Dermis blood vessel endothelial cell (primary cell): ENCODE measurements around the gene LCK. TPM values are rescaled to one million over a fixed set of nuclear protein-coding genes. Genes with fewer than 3 reads are reported as not detected.

ENCODE experiments used
- DNase-seq: peaks from one replicate; pipeline ENCODE4 v3.0.0; 2010
- total RNA-seq: library from RNA; depleted of rRNA; stranded (reverse); fragments of >200 nt; gene quantifications from 2 replicates; pipeline ENCODE4 v1.2.3, GENCODE V29; 2014

The LCK gene
- total RNA-seq, result 0.09 and 0.17 TPM in 2 replicates

DNA sequence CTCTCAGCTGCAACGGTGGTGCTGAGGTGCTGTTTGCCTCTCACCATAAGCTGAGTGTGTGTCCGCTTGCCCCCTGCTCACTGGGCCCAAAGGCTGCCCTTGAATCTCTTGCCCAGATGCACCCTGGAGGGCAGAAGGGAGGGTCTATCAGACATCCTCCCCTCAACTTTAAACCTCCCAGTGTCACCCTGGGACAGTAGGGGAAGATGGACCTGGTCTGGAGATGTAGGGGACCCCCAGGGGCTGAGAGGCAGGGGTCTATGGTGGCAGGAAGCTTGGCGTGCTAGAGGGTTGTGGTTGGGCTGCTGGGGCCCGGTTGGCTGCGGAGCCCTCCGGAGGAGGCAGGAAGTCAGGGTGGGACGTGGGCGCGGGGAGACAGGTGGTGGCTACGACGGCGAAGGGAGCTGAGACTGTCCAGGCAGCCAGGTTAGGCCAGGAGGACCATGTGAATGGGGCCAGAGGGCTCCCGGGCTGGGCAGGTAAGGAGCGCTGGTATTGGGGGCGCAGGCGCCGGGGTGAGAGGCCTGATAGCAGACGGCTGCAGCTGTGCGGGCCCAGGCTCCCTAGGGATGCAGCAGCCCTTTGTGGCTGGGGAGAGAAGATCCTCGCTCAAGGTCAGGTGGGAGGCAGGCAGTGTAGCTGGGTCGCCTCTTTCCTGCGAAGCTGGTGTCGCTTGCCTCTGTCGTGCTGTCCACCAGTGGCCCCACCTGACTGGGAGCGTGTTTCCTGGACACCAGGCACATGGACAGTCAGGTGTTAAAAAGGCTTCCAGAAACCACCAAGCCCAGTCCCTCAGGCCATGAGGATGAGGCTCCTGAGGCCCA lies at the start of gene LCK:
TSS of gene LCK (plus strand) at position 373 of the 824 bp plus-strand sequence. CDS start 23,065 bp downstream, outside the sequence.
- no peak for DNase-seq

DNA sequence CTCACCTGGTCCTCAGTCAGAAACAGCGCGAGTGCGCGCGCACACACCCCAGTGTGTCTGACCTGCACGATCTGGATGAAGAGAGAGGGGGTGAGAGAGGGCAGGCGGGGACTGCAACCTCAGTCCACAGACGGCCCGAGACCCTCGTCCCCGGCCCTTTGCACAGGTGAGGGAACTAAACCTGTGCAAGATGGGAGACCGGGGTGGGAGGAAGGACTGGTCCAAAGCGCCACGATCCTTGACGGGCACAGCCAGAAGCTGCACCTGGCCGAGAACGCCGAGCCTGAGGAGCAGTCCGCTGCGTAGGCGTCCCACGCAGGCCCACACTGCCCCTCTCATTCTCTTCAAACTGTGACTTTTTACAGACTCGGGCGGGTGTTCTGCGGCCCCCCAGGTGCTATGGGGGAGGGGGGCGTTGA lies 46.1 kb upstream of the LCK start:
- no peak for DNase-seq

DNA sequence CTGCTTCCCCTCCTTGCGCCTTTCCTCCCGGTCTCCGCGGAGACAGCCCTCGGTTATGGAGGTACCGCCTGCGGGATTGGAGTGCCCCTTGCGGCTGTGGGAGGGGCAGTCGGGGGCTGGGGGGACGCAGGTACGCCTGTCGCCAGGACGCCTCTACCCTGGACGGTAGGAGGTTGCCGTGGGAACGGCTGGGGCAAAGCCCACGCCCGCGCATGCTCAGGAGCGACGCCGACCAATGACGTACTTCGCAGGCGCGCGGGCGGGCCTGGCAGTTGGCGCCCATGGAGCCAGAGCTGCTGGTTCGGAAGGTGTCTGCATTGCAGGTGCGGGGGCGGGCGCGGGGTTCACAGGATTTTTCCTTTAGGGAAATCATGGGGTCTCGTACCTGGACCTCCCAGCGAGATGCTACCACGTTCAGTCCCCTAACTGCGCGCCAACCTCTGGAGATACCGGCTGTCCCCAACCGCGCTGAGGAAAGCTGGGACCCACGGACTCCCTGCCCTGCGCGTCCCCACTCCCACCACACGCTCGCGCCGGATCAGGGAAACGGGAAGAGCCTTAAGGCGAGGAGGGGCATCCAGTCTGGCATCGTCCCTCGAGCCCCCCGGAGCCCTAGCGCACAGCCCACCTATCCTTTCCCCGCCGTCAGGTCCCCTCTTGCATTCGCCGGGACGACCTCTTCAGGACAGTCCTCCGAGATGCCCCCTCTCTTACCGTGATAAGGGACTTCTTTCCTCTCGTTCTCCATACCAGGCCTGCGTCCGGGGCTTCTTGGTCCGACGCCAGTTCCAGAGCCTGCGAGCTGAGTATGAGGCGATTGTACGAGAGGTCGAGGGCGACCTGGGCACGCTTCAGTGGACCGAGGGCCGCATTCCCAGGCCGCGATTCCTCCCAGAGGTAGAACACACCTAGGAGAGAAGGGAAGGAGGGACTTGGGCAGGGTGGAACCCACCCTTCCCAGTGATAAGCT lies 45.4 kb upstream of the LCK start, which contains the start of gene IQCC:
TSS of gene IQCC (plus strand) at position 271 of the 970 bp plus-strand sequence. CDS start at position 282, 11 bp downstream.
- DNase-seq, result peak; percentile 90

DNA sequence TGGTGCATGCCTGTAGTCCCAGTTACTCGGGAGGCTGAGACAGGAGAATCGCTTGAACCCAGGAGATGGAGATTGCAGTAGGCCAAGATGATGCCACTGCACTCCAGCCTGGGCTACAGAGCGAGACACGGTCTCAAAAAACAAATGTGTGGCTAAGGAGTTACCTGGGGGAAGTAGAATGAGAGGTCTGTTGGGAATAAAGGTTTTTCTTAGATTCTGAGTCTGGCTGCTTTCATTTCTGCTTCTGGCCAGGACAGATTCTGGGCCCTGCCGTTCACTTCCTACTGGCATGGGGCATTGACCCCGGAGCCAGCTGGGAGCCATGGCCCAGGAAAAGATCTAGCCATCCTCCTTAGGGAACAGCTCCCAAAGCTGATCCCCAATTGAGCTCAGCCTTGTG lies 42.6 kb upstream of the LCK start:
- no peak for DNase-seq

DNA sequence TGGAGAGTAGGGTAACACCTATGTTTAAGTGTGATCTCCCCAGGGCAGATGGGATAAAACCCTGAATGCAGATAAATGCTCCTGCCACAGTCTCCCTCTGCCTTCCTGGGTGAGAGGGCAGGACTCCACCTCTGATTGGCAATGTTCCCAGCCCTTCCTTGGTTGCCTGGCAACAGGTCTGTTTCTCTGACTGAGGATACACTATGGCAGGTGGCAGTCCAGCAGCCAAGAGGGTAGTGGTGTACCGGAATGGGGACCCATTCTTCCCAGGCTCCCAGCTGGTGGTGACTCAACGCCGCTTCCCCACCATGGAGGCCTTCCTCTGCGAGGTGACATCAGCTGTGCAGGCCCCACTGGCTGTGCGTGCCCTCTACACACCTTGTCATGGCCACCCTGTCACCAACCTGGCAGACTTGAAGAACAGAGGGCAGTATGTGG lies 42.2 kb upstream of the LCK start, which contains the start of gene DCDC2B:
TSS of gene DCDC2B (plus strand) at position 199 of the 438 bp plus-strand sequence. CDS start at position 204, 5 bp downstream.
- DNase-seq, result peak; percentile 59

DNA sequence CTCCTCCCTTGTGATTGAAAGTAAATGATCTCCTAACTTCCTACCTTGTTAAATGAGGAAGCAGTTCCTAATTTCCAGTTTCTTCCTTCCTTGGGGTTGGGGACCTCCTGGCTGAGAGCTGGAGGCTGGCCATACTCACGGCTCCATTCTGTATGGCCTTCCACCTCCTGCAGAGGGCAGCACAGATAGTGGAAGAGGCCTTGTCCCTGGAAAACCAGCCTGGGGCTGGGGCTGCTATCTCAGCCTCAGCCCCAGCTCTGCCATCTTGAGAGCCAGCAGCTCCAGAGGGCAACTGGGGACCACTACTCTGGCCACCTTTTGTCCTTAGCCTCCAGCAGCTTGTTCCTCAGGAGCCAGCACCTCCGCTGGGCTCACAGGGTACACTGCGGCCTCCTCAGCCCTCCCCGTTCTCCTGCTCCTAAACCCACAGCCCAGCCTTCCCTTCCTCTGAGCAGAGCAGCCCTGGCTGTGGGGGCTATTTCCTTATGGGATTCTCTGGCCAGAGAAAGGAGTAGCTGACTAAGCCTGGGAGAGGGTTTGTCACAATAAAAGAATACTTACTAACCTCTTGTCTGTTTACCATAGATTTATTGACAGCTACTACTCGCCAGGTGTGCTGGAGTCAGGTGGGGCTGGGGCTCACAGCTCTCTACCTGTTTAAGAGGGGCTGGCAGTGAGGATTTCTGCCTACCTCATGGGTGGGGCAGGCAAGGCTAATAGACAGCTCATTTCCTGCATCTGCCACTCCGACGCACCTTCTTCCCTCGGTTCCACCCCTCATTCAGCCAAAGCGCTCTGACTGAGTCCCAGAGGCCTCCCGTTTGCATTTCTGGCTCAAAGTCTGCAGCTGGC lies 35.2 kb upstream of the LCK start:
- DNase-seq, result peak; percentile 89

DNA sequence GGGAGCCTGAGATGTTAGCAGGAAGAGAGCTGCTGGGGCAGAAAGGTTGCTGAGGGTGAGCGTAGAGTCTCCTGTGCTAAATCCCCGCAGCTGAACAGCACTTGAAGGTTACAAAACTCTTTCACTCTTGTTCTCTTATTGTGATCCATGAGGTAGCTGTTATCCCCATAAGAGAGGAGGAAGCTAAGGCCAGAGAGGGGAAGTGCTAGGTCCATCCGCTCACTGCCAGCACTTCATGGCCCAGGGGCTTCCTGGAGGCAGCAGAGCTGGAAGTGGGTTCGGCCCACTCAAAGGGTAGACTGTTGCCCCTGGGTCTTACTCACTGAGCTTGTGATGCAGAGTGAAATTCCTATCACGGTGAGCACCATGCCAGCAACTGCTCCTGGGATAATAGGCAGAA lies 34.5 kb upstream of the LCK start:
- DNase-seq, result no peak

DNA sequence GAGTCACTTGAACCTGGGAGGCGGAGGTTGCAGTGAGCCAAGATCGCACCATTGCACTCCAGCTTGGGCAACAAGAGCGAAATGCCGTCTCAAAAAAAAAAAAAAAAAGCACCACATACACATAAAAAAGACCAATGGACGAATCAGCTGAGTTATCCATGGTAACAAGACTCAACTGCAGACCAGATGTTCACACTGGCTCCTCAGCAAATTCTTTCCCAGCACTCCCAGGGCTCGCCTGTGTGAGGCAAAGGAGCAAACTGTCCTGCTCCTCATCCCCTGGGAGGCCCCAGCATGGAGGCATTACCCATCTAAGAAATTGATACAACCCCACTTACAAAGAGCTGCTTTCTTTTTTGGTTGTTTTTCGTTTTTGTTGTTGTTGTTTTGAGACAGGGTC lies 32.0 kb upstream of the LCK start:
- no peak for DNase-seq

DNA sequence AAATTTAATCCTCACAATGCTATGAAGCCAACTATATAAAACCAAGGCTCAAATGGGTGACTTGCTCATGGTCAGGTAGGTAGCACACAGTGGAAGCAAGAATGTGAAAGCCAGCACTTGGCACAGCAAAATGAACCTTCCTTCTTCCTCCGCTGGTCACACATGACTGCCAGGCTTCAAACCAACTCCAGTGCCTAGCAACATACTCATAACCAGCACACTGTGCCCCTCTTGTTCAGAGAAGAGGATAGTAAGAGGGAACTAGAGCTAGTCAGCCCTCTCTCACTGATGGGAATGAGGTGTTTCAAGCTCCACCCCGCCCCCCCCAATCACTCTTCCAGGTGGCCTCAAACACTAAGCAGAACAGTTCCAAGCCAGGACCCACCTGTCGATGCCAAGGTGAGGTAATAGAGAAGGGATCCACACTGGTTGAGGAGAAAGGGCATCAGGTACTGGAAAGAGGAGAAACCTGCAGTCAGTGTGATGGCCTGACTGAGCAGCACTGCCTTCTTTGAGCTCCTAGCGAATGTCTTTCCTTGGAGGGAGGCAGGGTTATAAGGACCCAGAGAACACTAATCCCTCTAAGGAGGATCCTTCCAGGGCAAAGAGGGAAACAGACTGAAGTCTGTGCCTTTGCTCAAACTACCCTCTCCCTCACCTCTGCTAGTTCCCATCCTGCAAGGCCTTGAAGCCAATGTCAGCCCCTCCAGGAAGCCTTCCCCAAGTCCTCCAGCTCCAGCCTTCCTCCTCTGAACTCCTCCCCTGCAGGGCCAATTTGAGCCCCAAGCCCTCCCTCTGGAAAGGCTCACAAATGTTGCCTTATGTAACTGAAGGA lies 30.1 kb upstream of the LCK start:
- DNase-seq, result no peak

DNA sequence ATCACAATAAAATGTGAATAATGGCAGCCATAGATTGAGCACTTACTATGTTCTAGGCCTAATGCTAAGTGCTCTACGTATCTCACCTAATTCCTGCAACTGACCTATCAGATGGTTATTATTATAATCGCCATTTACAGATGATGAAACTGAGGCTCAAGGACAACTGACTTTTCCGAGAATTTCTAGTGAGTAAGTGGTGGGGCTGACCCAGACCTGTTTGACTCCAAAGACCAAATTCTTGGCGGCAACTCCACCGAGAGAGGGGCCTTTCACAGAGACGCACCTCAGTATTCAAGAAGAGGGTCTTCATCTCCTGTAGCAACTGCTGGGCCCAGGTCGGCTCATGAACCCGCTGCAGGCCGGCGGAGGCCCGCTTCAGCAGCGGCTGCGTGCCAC lies 29.5 kb upstream of the LCK start:
- no peak for DNase-seq

DNA sequence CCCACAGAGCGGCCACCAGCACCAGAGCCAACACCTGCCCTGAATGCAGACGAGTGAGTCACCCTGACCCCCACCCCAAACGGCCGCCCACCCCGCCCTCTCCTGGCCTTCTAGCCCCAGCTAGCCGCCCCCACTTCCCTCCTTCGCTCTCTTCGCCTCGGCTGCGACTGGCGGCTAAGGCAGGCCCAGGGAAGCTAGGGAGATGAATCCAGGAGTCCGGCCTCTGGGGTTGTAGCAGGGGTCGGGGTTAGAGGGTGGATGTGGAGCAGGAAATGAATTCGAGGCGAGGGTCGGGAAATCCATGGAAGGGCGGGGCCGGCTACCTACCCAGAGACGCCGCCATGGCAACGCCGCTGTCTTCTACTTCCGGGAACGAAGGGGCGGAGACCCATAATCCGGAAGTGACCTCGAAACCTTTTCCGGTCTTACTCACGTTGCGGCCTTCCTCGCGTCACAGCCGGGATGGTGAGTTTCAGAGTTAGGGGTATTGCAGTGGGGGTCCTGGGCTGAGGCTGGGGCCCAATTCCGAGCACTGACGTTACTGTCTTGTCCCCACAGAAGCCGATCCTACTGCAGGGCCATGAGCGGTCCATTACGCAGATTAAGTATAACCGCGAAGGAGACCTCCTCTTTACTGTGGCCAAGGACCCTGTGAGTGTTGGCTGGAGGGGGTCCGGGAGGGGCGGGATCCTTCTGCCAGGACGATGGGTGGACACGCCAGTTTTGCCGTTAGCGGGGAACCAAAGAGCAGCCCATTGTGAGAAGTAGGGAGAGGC lies 28.9 kb upstream of the LCK start, which contains the start of the genes EIF3I and TMEM234:
TSS of gene EIF3I (plus strand) at position 428 of the 776 bp plus-strand sequence. CDS start at position 463, 35 bp downstream.
TSS of gene TMEM234 (minus strand) at position 374 of the 776 bp plus-strand sequence. CDS start at position 343, 31 bp downstream.
- peak; percentile 94 for DNase-seq

DNA sequence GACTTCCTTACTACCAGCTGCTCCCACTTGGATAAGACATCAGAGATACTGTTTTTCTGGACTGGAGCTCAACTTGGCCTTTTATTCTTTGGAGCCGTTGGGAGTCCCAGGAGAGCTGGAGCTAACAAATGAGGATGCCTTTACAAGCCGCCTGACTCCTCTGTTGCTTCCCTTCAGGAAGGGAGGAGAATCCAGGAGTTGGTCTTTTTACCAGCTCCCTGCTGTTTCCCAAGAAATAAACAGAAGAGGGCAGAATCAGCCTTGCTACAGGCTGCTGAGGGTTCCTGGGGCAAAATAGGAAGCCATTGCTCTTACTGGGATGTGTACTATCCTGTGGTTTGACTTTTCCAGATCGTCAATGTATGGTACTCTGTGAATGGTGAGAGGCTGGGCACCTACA lies 27.4 kb upstream of the LCK start:
- DNase-seq, result peak; percentile 84

DNA sequence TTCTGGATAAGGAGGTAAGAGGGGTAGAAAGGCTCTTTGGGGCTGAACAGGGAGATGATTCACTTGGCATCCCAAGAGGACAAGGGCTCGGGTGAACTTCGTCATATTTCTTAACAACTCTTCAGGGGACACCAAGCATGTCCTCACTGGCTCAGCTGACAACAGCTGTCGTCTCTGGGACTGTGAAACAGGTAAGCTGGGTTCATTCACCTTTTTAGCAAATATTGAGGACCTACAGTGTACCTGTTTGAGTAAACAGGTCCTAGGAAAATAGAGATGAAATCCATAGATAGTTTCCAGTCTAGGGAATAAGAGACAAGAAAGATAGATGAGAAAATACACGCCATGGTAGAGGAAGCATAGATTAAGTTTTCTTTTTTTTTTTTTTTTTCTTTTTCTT lies 26.8 kb upstream of the LCK start:
- no peak for DNase-seq

DNA sequence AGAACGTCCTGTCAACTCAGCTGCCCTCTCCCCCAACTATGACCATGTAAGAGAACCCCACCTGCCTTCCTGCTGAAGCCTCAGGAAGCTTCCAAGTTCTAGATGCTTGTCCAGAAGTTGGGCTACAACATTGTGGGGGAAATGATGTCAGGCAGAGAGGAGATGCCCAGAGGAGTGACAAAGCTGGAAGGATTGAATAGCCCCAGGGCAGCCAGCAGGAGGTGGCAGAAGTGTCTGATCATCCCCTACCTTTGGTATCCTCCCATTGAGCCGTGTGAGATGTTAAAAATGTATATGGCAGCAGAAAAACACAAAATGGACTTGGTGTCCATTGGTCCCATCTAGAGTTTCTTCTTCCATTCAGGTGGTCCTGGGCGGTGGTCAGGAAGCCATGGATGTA lies 22.3 kb upstream of the LCK start:
- no peak for DNase-seq

DNA sequence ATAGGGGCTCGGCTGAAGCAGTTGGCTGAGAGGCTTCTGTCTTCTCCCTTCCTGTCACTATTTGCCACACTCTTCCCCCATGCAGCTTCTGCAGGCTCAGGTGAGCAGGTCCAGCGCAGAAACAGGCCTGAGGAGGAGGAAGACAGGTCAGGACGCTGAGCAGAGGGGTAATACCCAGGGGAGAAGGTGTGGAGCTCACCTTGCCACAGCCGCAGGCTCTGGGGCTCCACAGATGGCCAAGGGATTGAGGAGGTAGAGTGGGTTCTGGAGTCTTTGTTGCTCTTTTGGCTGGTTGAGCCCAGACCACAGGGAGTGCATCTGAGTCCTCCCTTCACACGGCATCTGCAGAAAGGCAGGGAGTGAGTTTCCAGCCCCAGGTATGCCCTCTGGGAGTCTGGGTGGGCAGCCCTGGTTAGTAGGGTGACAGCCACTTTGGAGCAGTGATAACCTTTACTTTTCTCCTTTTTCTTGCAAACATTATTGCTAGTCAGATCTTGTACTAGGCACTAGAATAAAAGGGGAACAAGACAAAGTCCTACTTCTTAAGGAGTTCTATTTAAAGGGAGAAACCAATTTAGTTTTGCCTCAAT lies 19.1 kb upstream of the LCK start:
- DNase-seq, result no peak

DNA sequence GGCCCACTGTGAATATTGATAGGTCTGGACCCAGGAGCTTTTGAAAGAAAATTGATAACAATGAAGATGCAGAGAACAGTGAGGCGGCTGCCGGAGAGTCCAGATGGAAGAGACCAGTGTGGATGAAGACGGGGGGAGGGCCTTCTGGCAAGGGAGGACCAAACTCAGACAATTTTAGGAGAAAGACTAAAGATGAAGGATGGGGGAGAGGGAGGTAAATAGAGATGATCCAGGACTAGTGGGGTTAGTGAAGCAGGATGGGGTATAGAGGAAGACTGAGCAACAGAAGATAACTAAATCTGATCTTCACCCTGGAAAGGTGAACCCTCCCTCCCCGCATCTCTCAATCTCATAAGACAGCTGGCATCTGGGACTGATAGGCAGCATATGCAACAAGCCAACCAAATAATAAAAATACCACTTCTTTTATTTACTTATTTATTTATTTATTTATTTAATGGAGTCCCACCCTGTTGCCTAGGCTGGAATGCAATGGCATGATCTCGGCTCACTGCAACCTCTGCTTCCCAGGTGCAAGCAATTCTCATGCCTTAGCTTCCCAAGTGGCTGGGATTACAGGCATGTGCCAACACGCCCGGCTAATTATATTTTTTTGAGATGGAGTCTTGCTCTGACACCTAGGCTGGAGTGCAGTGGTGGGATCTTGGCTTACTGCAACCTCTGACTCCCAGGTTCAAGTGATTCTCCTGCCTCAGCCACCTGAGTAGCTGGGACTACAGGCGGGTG lies 18.3 kb upstream of the LCK start:
- no peak for DNase-seq

DNA sequence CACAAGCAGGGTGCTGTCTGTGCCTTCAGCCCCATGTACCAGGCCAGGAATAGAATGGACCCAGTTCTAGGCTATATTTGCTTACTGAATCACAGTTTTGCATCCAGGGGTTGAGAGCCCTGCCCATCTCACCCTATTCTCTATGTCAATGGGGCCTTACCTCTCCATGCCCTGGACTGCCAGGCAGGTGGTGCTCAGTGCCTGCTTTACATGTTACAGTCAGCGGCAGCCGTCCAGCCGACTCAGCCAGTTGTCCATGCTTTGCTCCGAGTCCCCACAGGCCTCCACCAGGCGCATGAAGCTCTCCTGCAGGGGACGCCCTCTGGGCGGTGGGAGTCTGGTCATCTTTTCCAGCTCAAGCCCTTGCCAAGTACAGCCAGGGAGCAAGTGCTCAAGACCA lies 16.3 kb upstream of the LCK start:
- no peak for DNase-seq

DNA sequence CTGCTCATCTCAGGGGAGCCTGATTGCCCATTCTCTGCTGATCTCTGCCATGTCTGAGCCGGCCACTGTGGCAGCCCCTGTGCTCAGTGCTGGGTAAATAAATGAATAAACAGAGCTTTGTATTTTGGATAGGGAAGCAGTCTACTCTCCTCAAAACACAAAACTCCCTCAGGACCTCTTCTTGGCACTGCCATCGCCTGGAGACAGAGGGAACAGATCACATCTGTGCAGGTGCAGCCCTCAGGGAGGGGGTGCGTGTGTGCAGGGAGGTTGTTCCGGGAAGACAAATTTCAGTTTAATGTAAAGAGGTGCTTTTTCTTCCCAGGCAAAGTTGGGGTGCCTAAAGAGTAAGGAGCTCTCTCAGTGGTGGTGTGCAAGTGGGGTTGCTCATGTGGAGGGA lies 11.7 kb upstream of the LCK start:
- DNase-seq, result no peak

DNA sequence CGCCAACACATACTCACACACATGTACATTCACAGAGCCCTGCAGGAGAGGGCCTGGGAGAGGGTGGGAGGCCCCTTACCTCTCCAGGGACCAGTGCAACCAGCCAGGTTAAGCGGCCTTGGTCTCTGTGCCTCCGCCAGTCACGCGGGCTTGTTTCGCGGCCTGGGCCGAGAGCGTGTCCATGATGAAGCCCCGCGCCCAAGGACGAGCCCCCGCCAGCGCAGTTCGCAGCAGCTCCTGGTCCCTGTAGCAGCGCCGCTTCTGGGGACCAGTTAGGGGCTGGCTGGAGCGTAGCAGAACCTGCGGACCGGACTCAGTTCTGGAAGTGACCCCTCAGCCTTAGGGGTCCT lies 11.3 kb upstream of the LCK start:
- DNase-seq, result no peak
